Neural progenitor cell (in vitro differentiated cells): ENCODE results near the gene PDE7B. TPM values are rescaled to one million over a fixed set of nuclear protein-coding genes. Genes with fewer than 3 reads are reported as not detected.

Source experiments
- DNase-seq: peaks from one replicate; pipeline ENCODE4 v3.0.0-alpha.2; 2016; ENCODE audit warnings: low spot score
- H2AFZ ChIP-seq: fragments of 200-600 bp; sonication (generic); replicated peaks from 2 replicates; pipeline ENCODE4 v1.6.1; 2016; ENCODE audit warnings: antibody characterized with exemption
- H3F3A ChIP-seq: fragments of 200-600 bp; sonication (generic); 2 replicates; pipeline ENCODE4 v1.6.1; 2016; ENCODE audit warnings: antibody characterized with exemption, low read depth
- H3K27ac ChIP-seq: fragments of 200-600 bp; sonication (generic); 2 replicates; pipeline ENCODE4 v1.5.1; 2016; ENCODE audit warnings: mild to moderate bottlenecking
- H3K27me3 ChIP-seq: fragments of 200-600 bp; sonication (generic); 2 replicates; pipeline ENCODE4 v1.6.1; 2016; ENCODE audit warnings: mild to moderate bottlenecking, moderate library complexity
- H3K36me3 ChIP-seq: fragments of 200-600 bp; sonication (generic); 2 replicates; pipeline ENCODE4 v1.5.1; 2016
- H3K4me1 ChIP-seq: fragments of 200-600 bp; sonication (generic); 2 replicates; pipeline ENCODE4 v1.6.1; 2016; ENCODE audit warnings: mixed run types
- H3K4me2 ChIP-seq: fragments of 200-600 bp; sonication (generic); 2 replicates; pipeline ENCODE4 v1.6.1; 2016
- H3K4me3 ChIP-seq: fragments of 200-600 bp; sonication (generic); 2 replicates; pipeline ENCODE4 v1.5.1; 2016
- H3K79me2 ChIP-seq: fragments of 200-600 bp; sonication (generic); 2 replicates; pipeline ENCODE4 v1.6.1; 2016; ENCODE audit warnings: low read depth
- H3K9ac ChIP-seq: fragments of 200-600 bp; sonication (generic); 2 replicates; pipeline ENCODE4 v1.6.1; 2016
- H3K9me3 ChIP-seq: fragments of 200-600 bp; sonication (generic); 2 replicates; pipeline ENCODE4 v1.5.1; 2016; ENCODE audit warnings: low read depth
- H4K20me1 ChIP-seq: fragments of 200-600 bp; sonication (generic); 2 replicates; pipeline ENCODE4 v1.6.1; 2016; ENCODE audit warnings: low read depth
- H3K27ac Mint-ChIP-seq: 3 replicates; pipeline ENCODE4 v1.8.0; 2021; ENCODE audit warnings: mixed read lengths
- H3K27me3 Mint-ChIP-seq: 2 replicates; pipeline ENCODE4 v1.8.0; 2022; ENCODE audit warnings: low read depth, mild to moderate bottlenecking, inconsistent platforms, moderate library complexity, mixed read lengths; ENCODE audit not compliant: insufficient read depth
- H3K36me3 Mint-ChIP-seq: 3 replicates; pipeline ENCODE4 v1.8.0; 2021; ENCODE audit warnings: mixed read lengths
- H3K4me1 Mint-ChIP-seq: 3 replicates; pipeline ENCODE4 v1.8.0; 2021; ENCODE audit warnings: mixed read lengths
- H3K4me3 Mint-ChIP-seq: 3 replicates; pipeline ENCODE4 v1.8.0; 2021; ENCODE audit warnings: mild to moderate bottlenecking, moderate library complexity, mixed read lengths
- H3K9me3 Mint-ChIP-seq: 3 replicates; pipeline ENCODE4 v1.8.0; 2020; ENCODE audit warnings: mixed read lengths
- CTCF ChIP-seq: fragments of 200-600 bp; sonication (generic); IDR thresholded peaks from 2 replicates; pipeline ENCODE4 v1.5.1; 2017; ENCODE audit warnings: antibody characterized with exemption, mild to moderate bottlenecking
- EZH2 ChIP-seq: fragments of 200-600 bp; sonication (generic); IDR thresholded peaks from 2 replicates; pipeline ENCODE4 v1.6.1; 2017; ENCODE audit warnings: antibody characterized with exemption, mild to moderate bottlenecking, moderate library complexity
- EZH2phosphoT487 ChIP-seq: fragments of 200-600 bp; sonication (generic); IDR thresholded peaks from 2 replicates; pipeline ENCODE4 v1.6.1; 2017; ENCODE audit warnings: antibody characterized with exemption
- total RNA-seq: library from RNA; depleted of rRNA; stranded (reverse); fragments of >200 nt; gene quantifications from 2 replicates; pipeline ENCODE4 v1.2.3, GENCODE V29; 2015; ENCODE audit warnings: low replicate concordance

Gene PDE7B
- total RNA-seq, 1 donor from 2014 or later, result 0.04 TPM

- DNase-seq, result no peak
- Mint-ChIP-seq H3K36me3 (no peaks in the 10 kb centered on the region), H3K27me3 (peaks cover 3% of the 10 kb centered on the region), H3K4me3 (no peak overlapping the region), H3K27ac (no peak overlapping the region), H3K9me3 (peaks cover 6% of the 10 kb centered on the region), H3K4me1 (no peaks in the 10 kb centered on the region)
- no peak overlapping the region for H3K9ac ChIP-seq
- no peak for TF ChIP-seq EZH2
- no peak for TF ChIP-seq CTCF
- no peak for TF ChIP-seq EZH2phosphoT487
- no peaks in the 10 kb centered on the region for H3K9me3 ChIP-seq
- no peaks in the 10 kb centered on the region for H3K79me2 ChIP-seq
- H4K20me1 ChIP-seq, result no peaks in the 10 kb centered on the region
- no peaks in the 10 kb centered on the region for H3K4me1 ChIP-seq
- no peak overlapping the region for H3K4me3 ChIP-seq
- H2AFZ ChIP-seq, result no peak overlapping the region
- H3K27me3 ChIP-seq, result no peaks in the 10 kb centered on the region
- no peak overlapping the region for H3K27ac ChIP-seq
- no peak overlapping the region for H3K4me2 ChIP-seq
- H3F3A ChIP-seq, result no peaks in the 10 kb centered on the region
- H3K36me3 ChIP-seq, result no peaks in the 10 kb centered on the region
These were observed 243.3 kb downstream of the PDE7B start for GRCh38 chr6:136094812-136095211.

DNA sequence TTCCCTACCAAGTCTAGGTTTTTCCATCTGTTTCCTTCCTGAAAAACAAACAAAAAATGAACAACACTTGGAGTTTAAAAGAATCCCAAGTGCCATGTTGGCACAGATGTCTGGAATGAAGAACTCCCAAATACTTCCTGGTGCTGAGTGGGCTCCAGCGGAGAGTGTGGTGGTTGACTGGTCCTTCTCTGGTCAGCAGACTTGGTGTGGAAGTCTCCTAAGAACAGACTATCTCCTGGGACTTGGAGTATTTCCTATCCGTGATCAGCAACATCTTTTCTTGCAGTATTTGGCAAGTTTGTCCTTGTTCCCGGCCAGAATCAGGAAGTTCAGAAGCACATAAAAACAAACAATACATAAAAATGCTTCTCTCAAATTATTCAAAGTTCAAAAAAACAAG lies 244.5 kb downstream of the PDE7B start:
- H3K27ac ChIP-seq, result no peak overlapping the region
- Mint-ChIP-seq H3K27ac (no peak overlapping the region), H3K4me1 (no peaks in the 10 kb centered on the region), H3K9me3 (peaks cover 6% of the 10 kb centered on the region), H3K4me3 (no peak overlapping the region), H3K27me3 (peaks cover 3% of the 10 kb centered on the region), H3K36me3 (no peaks in the 10 kb centered on the region)
- TF ChIP-seq CTCF, result no peak
- no peak for TF ChIP-seq EZH2
- no peak for TF ChIP-seq EZH2phosphoT487
- H4K20me1 ChIP-seq, result no peaks in the 10 kb centered on the region
- no peaks in the 10 kb centered on the region for H3K4me1 ChIP-seq
- H3K4me3 ChIP-seq, result no peak overlapping the region
- H3K27me3 ChIP-seq, result no peaks in the 10 kb centered on the region
- H2AFZ ChIP-seq, result no peak overlapping the region
- no peak overlapping the region for H3K4me2 ChIP-seq
- no peak for DNase-seq
- no peaks in the 10 kb centered on the region for H3K9me3 ChIP-seq
- no peak overlapping the region for H3K9ac ChIP-seq
- H3K79me2 ChIP-seq, result no peaks in the 10 kb centered on the region
- no peaks in the 10 kb centered on the region for H3F3A ChIP-seq
- no peaks in the 10 kb centered on the region for H3K36me3 ChIP-seq

DNA sequence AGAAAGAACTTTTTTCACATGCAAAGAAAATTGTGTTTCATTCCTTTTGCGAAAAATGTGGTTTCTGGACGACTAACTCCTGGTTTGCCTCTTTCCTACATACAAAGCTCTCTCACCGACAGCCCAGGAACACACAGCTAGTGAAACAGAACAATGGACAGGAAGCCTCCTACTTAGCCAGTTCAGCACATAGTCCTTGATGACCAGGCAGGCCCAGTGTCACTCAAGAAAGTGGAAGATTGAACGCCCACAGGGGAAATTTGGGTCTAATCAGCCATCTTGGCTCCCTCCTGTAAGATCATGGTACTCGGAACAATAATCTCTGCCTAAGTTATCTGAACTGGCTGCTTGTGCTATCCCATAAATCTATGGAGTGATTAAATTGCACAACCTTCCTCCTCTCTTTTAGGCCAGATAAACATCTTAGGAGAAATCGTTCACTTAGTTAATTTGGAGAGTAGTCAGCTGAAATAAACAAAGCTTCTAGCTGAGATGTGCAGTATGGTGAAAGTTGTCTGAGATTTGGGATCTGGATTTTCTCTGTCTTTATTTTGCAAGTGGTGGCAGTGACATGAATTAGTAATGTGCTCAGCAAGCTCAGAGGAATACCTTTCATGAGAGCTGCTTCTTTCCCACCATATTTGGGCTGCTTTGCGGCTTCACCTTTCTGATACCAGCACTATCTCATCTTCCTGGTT lies 251.6 kb downstream of the PDE7B start:
- Mint-ChIP-seq H3K4me1 (peaks cover 30% of the 10 kb centered on the region), H3K27ac (peak overlapping the region; percentile 83), H3K36me3 (no peaks in the 10 kb centered on the region), H3K27me3 (no peaks in the 10 kb centered on the region), H3K4me3 (no peak overlapping the region), H3K9me3 (peaks cover 2% of the 10 kb centered on the region)
- Histone ChIP-seq H3K27me3 (no peaks in the 10 kb centered on the region), H3K9ac (no peak overlapping the region), H3K4me3 (no peak overlapping the region), H3K79me2 (no peaks in the 10 kb centered on the region), H3K36me3 (no peaks in the 10 kb centered on the region), H3K4me2 (no peak overlapping the region), H3K9me3 (no peaks in the 10 kb centered on the region), H3K27ac (no peak overlapping the region), H3K4me1 (peaks cover 11% of the 10 kb centered on the region), H2AFZ (no peak overlapping the region), H3F3A (no peaks in the 10 kb centered on the region), H4K20me1 (no peaks in the 10 kb centered on the region)
- peak; percentile 18 for DNase-seq
- TF ChIP-seq CTCF, result no peak
- no peak for TF ChIP-seq EZH2
